Measurements from ENCODE around the gene KCTD19. TPM values are rescaled to one million over a fixed set of nuclear protein-coding genes. Genes with fewer than 3 reads are reported as not detected.

Gene KCTD19
- total and polyA plus RNA-seq, 2 donors (not counting 1 experiment from before 2014, with no cell fraction given): 0.52 TPM; not detected in 1

GRCh38 chr16:67327743-67328142 is 1.2 kb upstream of the KCTD19 start:
- Histone ChIP-seq H3K4me2 (replicated peaks; ENCODE audit: low read depth, low read length, poor library complexity, severe bottlenecking) (peak overlapping the region; percentile 39), H3K27ac (ENCODE audit: low read length in 2 of 2) (no peak overlapping the region), H3K4me1 (ENCODE audit: control insufficient read depth in 2 of 2, insufficient read depth in 2 of 2, low read length in 2 of 2) (peaks cover 29 to 36% of the 10 kb centered on the region in 2 donors), H3K79me2 (ENCODE audit: control insufficient read depth, insufficient read depth, low read length) (no peaks in the 10 kb centered on the region), H3K36me3 (replicated peaks in 1 of 2; ENCODE audit: control extremely low read depth in 1 of 2, control insufficient read depth in 1 of 2, extremely low read depth in 1 of 2, insufficient read depth in 2 of 2, low read length in 1 of 2) (no peaks in the 10 kb centered on the region), H3K9me3 (ENCODE audit: control extremely low read depth in 1 of 3, control insufficient read depth in 2 of 3, insufficient read depth in 1 of 3, low read length in 2 of 3) (peaks cover 0 to 4% (median 0%) of the 10 kb centered on the region in 3 donors), H3K4me3 (ENCODE audit: control extremely low read depth in 1 of 5, extremely low read depth in 1 of 5, insufficient read depth in 1 of 5, low read depth in 2 of 5, low read length in 4 of 5) (no peak overlapping the region), H3K27me3 (replicated peaks in 1 of 4; ENCODE audit: control extremely low read depth in 1 of 4, control insufficient read depth in 3 of 4, insufficient read depth in 4 of 4, low read length in 3 of 4) (peaks cover 0 to 4% (median 0%) of the 10 kb centered on the region in 4 experiments), H2AFZ (ENCODE audit: insufficient read depth, low read depth, low read length, poor library complexity, severe bottlenecking) (no peak overlapping the region), H3K9ac (ENCODE audit: low read length) (no peak overlapping the region), H4K20me1 (ENCODE audit: control insufficient read depth, insufficient read depth, low read length, poor library complexity, severe bottlenecking) (no peaks in the 10 kb centered on the region)
- WGBS (ENCODE audit: insufficient coverage): 35% methylated on average over 1 of the region's 3 CpGs
- H3K9me3 Mint-ChIP-seq (ENCODE audit: insufficient read depth): peaks cover 2% of the 10 kb centered on the region
- H3K4me1 Mint-ChIP-seq: peaks cover 28% of the 10 kb centered on the region
- TF ChIP-seq CTCF (IDR thresholded peaks at IDR 0.05) (no peak), EZH2 (IDR thresholded peaks at IDR 0.05; ENCODE audit: borderline replicate concordance, insufficient read depth, low read depth, low read length, poor library complexity, severe bottlenecking) (no peak)
- ATAC-seq (ENCODE audit: low read depth) (no peak), DNase-seq (peak; percentile 23)
- POLR2A ChIA-PET: no interaction called here
- peak overlapping the region; percentile 8 for H3K4me3 Mint-ChIP-seq
- H3K27ac Mint-ChIP-seq: no peak overlapping the region
- peaks cover 8% of the 10 kb centered on the region for H3K27me3 Mint-ChIP-seq
- CTCF ChIA-PET: interaction anchor here (0.9 to 1.0 kb wide), 2 partner anchors 9 to 21 kb away, joined by 3 read pairs; no protein-coding TSS in a partner anchor
- intact Hi-C loops (cut with micrococcal nuclease): no loop called here

- Histone ChIP-seq H3K27me3 (replicated peaks in 1 of 4; ENCODE audit: control extremely low read depth in 1 of 4, control insufficient read depth in 3 of 4, insufficient read depth in 4 of 4, low read length in 3 of 4) (peaks cover 0 to 4% (median 0%) of the 10 kb centered on the region in 4 experiments), H3K4me2 (replicated peaks; ENCODE audit: low read depth, low read length, poor library complexity, severe bottlenecking) (peak overlapping the region; percentile 83), H3K4me1 (ENCODE audit: control insufficient read depth in 2 of 2, insufficient read depth in 2 of 2, low read length in 2 of 2) (peaks cover 29 to 36% of the 10 kb centered on the region in 2 donors), H3K79me2 (ENCODE audit: control insufficient read depth, insufficient read depth, low read length) (no peaks in the 10 kb centered on the region), H4K20me1 (ENCODE audit: control insufficient read depth, insufficient read depth, low read length, poor library complexity, severe bottlenecking) (no peaks in the 10 kb centered on the region), H3K27ac (ENCODE audit: low read length in 2 of 2) (peak overlapping the region in 1 of 2 donors; percentile 46), H3K9me3 (ENCODE audit: control extremely low read depth in 1 of 3, control insufficient read depth in 2 of 3, insufficient read depth in 1 of 3, low read length in 2 of 3) (peaks cover 0 to 4% (median 0%) of the 10 kb centered on the region in 3 donors), H3K36me3 (replicated peaks in 1 of 2; ENCODE audit: control extremely low read depth in 1 of 2, control insufficient read depth in 1 of 2, extremely low read depth in 1 of 2, insufficient read depth in 2 of 2, low read length in 1 of 2) (no peaks in the 10 kb centered on the region), H3K9ac (ENCODE audit: low read length) (peak overlapping the region; percentile 54), H3K4me3 (ENCODE audit: control extremely low read depth in 1 of 5, extremely low read depth in 1 of 5, insufficient read depth in 1 of 5, low read depth in 2 of 5, low read length in 4 of 5) (peak overlapping the region in 4 of 5 experiments; percentile 38 to 55 (median 46)), H2AFZ (ENCODE audit: insufficient read depth, low read depth, low read length, poor library complexity, severe bottlenecking) (peak overlapping the region; percentile 69)
- ChIA-PET CTCF (interaction anchor here (0.7 to 2.2 kb wide), 8 partner anchors 13 to 391 kb away, joined by 3 to 9 read pairs (median 3); no protein-coding TSS in a partner anchor), POLR2A (interaction anchor here (0.7 kb wide), 1 partner anchor 48 kb away, joined by 5 read pairs; no protein-coding TSS in a partner anchor)
- intact Hi-C loops (cut with micrococcal nuclease): no loop called here
- TF ChIP-seq CTCF (IDR thresholded peaks at IDR 0.05) (no peak), EZH2 (IDR thresholded peaks at IDR 0.05; ENCODE audit: borderline replicate concordance, insufficient read depth, low read depth, low read length, poor library complexity, severe bottlenecking) (no peak)
- H3K27me3 Mint-ChIP-seq: peaks cover 13% of the 10 kb centered on the region
- no peak for ATAC-seq (ENCODE audit: low read depth)
- peaks cover 2% of the 10 kb centered on the region for H3K9me3 Mint-ChIP-seq (ENCODE audit: insufficient read depth)
- H3K27ac Mint-ChIP-seq: peak overlapping the region; percentile 47
- peaks cover 28% of the 10 kb centered on the region for H3K4me1 Mint-ChIP-seq
- 23% methylated on average over 11 of the region's 11 CpGs for WGBS (ENCODE audit: insufficient coverage)
- H3K4me3 Mint-ChIP-seq: peak overlapping the region; percentile 82
- no peak for DNase-seq
Observed at GRCh38 chr16:67326115-67326471, 448 bp downstream of the KCTD19 start.

All from B cell (primary cell).